ENCODE data around the gene CALML6. TPM values are rescaled to one million over a fixed set of nuclear protein-coding genes. Genes with fewer than 3 reads are reported as not detected.

The CALML6 gene
- polyA plus RNA-seq, 2 of the 4 experiments (the other 2 are of a cell fraction) = 0.49 TPM

- TF ChIP-seq, protein P1, sequence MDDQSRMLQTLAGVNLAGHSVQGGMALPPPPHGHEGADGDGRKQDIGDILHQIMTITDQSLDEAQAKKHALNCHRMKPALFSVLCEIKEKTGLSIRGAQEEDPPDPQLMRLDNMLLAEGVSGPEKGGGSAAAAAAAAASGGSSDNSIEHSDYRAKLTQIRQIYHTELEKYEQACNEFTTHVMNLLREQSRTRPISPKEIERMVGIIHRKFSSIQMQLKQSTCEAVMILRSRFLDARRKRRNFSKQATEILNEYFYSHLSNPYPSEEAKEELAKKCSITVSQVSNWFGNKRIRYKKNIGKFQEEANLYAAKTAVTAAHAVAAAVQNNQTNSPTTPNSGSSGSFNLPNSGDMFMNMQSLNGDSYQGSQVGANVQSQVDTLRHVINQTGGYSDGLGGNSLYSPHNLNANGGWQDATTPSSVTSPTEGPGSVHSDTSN (IDR thresholded peaks at IDR 0.05) = no peak
- TF ChIP-seq ZNF302 (CRISPR knock-in tag; IDR thresholded peaks at IDR 0.05) = no peak
- no peak for TF ChIP-seq JUNB (IDR thresholded peaks at IDR 0.05)
- TF ChIP-seq, protein P2, sequence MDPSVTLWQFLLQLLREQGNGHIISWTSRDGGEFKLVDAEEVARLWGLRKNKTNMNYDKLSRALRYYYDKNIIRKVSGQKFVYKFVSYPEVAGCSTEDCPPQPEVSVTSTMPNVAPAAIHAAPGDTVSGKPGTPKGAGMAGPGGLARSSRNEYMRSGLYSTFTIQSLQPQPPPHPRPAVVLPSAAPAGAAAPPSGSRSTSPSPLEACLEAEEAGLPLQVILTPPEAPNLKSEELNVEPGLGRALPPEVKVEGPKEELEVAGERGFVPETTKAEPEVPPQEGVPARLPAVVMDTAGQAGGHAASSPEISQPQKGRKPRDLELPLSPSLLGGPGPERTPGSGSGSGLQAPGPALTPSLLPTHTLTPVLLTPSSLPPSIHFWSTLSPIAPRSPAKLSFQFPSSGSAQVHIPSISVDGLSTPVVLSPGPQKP (IDR thresholded peaks at IDR 0.05; ENCODE audit: low read depth, low read length) = no peak
- 0 out of 2 replicates have a peak, but pooled peaks have one; percentile 14 for TF ChIP-seq ZSCAN20 (CRISPR knock-in tag; IDR thresholded peaks at IDR 0.05)
- peak; percentile 74 for TF ChIP-seq MYC (IDR thresholded peaks at IDR 0.05; ENCODE audit: borderline replicate concordance, low read length)
- no peak for TF ChIP-seq TP53 (CRISPR knock-in tag; IDR thresholded peaks at IDR 0.05)
Measured at GRCh38 chr1:1890506-1891348, 24.3 kb upstream of the CALML6 start, which contains the start of gene GNB1 (continued).

- Histone ChIP-seq H3K4me1 (peaks cover 38% of the 10 kb centered on the region), H3K27ac (peak overlapping the region; percentile 97 to 100), H3K9me3 (no peaks in the 10 kb centered on the region), H3K4me3 (peak overlapping the region; percentile 89), H3K4me2 (peak overlapping the region; percentile 92)
- TF ChIP-seq, protein P3, sequence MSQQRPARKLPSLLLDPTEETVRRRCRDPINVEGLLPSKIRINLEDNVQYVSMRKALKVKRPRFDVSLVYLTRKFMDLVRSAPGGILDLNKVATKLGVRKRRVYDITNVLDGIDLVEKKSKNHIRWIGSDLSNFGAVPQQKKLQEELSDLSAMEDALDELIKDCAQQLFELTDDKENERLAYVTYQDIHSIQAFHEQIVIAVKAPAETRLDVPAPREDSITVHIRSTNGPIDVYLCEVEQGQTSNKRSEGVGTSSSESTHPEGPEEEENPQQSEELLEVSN (IDR thresholded peaks at IDR 0.05; ENCODE audit: borderline replicate concordance, low read depth) = 0 out of 2 replicates have a peak, but pooled peaks have one; percentile 20
- TF ChIP-seq NR3C1 (IDR thresholded peaks at IDR 0.05) = no peak
- TF ChIP-seq, protein P4, sequence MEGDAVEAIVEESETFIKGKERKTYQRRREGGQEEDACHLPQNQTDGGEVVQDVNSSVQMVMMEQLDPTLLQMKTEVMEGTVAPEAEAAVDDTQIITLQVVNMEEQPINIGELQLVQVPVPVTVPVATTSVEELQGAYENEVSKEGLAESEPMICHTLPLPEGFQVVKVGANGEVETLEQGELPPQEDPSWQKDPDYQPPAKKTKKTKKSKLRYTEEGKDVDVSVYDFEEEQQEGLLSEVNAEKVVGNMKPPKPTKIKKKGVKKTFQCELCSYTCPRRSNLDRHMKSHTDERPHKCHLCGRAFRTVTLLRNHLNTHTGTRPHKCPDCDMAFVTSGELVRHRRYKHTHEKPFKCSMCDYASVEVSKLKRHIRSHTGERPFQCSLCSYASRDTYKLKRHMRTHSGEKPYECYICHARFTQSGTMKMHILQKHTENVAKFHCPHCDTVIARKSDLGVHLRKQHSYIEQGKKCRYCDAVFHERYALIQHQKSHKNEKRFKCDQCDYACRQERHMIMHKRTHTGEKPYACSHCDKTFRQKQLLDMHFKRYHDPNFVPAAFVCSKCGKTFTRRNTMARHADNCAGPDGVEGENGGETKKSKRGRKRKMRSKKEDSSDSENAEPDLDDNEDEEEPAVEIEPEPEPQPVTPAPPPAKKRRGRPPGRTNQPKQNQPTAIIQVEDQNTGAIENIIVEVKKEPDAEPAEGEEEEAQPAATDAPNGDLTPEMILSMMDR (IDR thresholded peaks at IDR 0.05) = no peak
- TF ChIP-seq RAD21 (conservative IDR thresholded peaks at IDR 0.05 in 1 of 2, IDR thresholded peaks at IDR 0.05 in 1 of 2) = no peak
- TF ChIP-seq MAX (IDR thresholded peaks at IDR 0.05) = 0 out of 2 replicates have a peak, but pooled peaks have one; percentile 16
- TF ChIP-seq POLR2A (IDR thresholded peaks at IDR 0.05; ENCODE audit: low read length) = peak; percentile 59; the same call in 1 of the 2 replicates
- TF ChIP-seq HOXA7 (CRISPR knock-in tag; IDR thresholded peaks at IDR 0.05) = no peak
- FAIRE-seq (no peak), DNase-seq (ENCODE audit: low read depth in 1 of 2, low spot score in 1 of 2) (peak in 1 of 2 experiments; percentile 59), ATAC-seq (peak; percentile 68 to 80; a peak in 5 of 6 replicates)
- WGBS (ENCODE audit: missing lambda C conversion rate) = 34% methylated on average over 8 of the region's 59 CpGs
- ChIA-PET POLR2A (interaction anchor here (0.6 kb wide), 1 partner anchor 60 kb away, joined by 4 read pairs; no protein-coding TSS in a partner anchor), CTCF (interaction anchor here (1.4 to 1.6 kb wide), 2 partner anchors 10 to 14 kb away, joined by 4 to 6 read pairs; no protein-coding TSS in a partner anchor)
Measured at GRCh38 chr1:1891349-1892078, 23.5 kb upstream of the CALML6 start.

GRCh38 chr1:1892079-1892762 lies 22.8 kb upstream of the CALML6 start:
- Histone ChIP-seq H3K4me2 (peak overlapping the region; percentile 92), H3K27ac (peak overlapping the region; percentile 97 to 100), H3K4me3 (peak overlapping the region; percentile 89), H3K4me1 (peaks cover 44% of the 10 kb centered on the region), H3K9me3 (no peaks in the 10 kb centered on the region)
- ATAC-seq = no peak
- 84% methylated on average over 19 of the region's 21 CpGs for WGBS (ENCODE audit: missing lambda C conversion rate)
- no peak for FAIRE-seq
- DNase-seq (ENCODE audit: low read depth in 1 of 2, low spot score in 1 of 2) = no peak
- CTCF ChIA-PET = interaction anchor here (1.4 to 1.6 kb wide), 2 partner anchors 9 to 14 kb away, joined by 4 to 6 read pairs; no protein-coding TSS in a partner anchor
- POLR2A ChIA-PET = no interaction called here
- TF ChIP-seq MYC (IDR thresholded peaks at IDR 0.05; ENCODE audit: borderline replicate concordance, low read length) (no peak), TFCP2L1 (CRISPR knock-in tag; IDR thresholded peaks at IDR 0.05) (no peak), ZFP36 (IDR thresholded peaks at IDR 0.05; ENCODE audit: borderline replicate concordance, partially characterized antibody) (no peak), NR3C1 (IDR thresholded peaks at IDR 0.05) (no peak), JUN (IDR thresholded peaks at IDR 0.05) (no peak), PHF8 (IDR thresholded peaks at IDR 0.05; ENCODE audit: borderline replicate concordance, low read depth) (no peak), SMC3 (IDR thresholded peaks at IDR 0.05) (no peak), HOXA7 (CRISPR knock-in tag; IDR thresholded peaks at IDR 0.05) (no peak), HOXB13 (CRISPR knock-in tag; IDR thresholded peaks at IDR 0.05; ENCODE audit: low read depth) (no peak), CBX2 (IDR thresholded peaks at IDR 0.05; ENCODE audit: borderline replicate concordance, low read depth) (no peak)
- TF ChIP-seq, protein P5, sequence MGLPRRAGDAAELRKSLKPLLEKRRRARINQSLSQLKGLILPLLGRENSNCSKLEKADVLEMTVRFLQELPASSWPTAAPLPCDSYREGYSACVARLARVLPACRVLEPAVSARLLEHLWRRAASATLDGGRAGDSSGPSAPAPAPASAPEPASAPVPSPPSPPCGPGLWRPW (IDR thresholded peaks at IDR 0.05) = no peak
- TF ChIP-seq, protein P2 (IDR thresholded peaks at IDR 0.05; ENCODE audit: low read depth, low read length) = no peak
